Left colon (tissue), 2 donors: ENCODE data around the gene DGKQ. TPM values are rescaled to one million over a fixed set of nuclear protein-coding genes. Genes with fewer than 3 reads are reported as not detected.

Source experiments
- ATAC-seq: fragments of 200-7000 bp; cut with Tn5 transposase; one replicate; pipeline ENCODE4 v1.9.1; 2020; ENCODE audit warnings: mild to moderate bottlenecking, moderate library complexity
- DNase-seq, 2 donors: peaks; one replicate each; pipeline ENCODE4 v3.0.0-alpha.2; 2020
- intact Hi-C, 2 donors: fragments of 100-400 bp; cut with DNase I in 1 of 2; cut with micrococcal nuclease in 1 of 2; formaldehyde crosslinking; loops; one replicate each; pipeline versions ENCODE4 v1.11.2 to v1.14.0; 2022; cut with DNase I, micrococcal nuclease
- total RNA-seq, 2 donors: library from RNA; stranded (reverse); fragmentation: NEBNext Ultra II Directional; extraction: Animal tissue kit (Norgen Biotek cat#: 25700); gene quantifications; one replicate each; pipeline ENCODE4 v1.2.1, GENCODE V29; 2021
- donor health status: DM: no; HTN: no; CAD: no.
- donor health status: DM: yes; HTN: yes; CAD: no.

The DGKQ gene
- total RNA-seq, 2 donors from 2014 or later, result 47.8 to 49.6 TPM

DNA sequence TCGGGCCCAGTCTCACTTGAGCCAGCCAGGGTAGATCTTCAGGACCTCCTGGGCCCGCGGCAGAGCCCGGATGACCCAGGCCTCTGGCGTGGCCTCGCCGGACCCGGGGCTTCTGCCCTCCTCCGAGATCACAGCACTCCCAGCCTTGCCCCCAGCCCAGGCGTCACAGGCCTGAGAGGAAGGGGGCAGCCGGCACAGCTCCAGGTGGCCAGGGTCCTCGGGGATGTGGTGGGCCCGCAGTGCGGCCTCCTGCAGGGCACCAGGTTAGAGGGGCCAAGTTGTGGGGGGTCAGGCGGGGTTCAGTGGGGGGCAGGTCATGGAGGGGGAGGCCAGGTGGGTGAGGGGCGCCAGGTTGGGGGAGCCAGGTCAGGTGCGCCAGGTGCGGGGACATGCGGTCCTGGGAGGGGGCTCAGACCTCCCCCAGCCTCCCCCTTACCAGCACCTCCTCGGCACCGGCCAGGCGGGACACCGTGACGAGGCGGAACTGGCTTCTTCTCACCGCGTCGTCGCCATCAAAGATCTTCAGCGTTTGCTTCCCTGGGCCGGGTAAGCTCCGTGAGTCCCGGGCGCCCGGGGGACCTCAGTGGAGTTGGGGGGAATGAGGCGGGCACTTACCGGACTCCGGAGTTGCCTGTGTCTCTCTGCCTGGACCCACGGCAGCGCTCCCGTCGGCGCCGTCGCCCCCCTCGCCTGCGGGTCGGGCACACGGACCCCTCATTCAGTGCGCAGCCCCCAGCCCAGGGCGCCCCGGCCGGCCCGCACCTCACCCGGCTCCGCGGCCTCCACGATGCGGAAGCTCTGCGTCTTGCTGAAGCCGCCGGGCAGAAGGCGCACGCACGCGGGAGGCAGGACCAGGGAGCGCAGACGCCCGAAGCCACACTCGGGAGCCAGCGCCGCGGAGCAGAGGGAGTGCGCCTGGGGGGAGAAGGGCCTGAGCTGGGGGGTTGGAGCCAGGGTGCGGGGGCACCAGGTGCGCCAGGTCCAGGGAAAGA lies 6.0 kb downstream of the DGKQ start:
- no peak for DNase-seq
- ATAC-seq, result no peak
- intact Hi-C loops, result no loop called here

DNA sequence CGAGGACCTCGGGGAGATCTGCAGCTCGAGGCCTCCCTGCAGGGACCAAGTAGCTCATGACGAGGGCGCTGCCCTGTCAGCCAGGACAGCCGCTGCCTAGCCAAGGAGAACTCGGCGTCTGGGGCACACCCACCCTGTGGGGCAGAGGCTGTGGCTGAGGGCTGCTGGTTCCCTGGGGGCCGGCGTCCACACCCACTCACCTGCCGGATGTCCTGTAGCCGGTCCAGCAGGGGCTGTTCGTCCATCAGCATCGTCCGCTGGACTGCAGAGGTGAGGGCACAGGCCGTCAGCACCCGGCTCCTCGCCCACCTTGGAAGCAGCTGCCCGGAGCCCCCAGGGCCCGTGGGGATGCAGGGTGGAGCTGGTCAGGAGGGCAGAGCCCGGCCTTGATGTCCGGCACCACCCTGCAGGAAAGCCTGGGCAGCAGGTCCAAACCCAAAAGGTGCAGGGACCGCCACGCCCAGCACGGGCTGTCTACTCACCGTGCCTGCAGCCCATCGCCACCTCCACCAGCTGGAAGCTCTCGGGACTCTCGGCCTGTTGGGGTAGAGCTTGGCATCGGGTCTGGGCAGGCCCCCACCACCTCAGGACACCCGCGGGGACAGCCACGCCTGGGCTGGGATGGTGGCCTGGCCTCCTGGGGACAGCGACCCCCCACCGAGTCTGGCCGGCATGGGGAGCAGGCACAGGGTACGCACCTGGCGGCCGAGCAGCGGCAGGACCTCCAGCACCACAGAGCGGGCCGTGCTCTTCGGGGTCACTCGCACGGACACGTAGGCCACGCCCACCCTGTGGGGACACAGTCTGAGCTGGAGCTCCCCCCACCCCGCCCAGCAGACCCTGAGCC lies 6.9 kb downstream of the DGKQ start:
- intact Hi-C loops, result no loop called here
- ATAC-seq, result no peak
- DNase-seq, result no peak

DNA sequence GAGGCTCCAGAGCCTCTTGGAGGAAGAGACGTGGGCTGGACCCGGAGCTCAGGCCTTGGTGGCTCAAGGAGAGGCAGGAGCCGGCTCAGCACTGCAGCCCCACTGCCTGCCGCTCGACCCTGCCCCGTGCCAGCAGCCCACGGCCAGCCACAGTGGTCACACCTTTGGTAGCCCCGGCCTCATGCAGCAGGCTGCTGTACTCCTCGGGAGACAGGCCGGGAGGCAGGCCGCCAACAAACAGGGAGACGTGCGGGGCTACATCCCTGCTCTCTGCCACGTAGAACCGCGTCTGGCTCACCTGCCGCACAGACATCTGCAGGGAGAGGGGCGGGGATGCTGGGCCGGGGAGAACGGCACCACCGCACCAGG lies 7.6 kb downstream of the DGKQ start:
- no peak for ATAC-seq
- no peak for DNase-seq
- intact Hi-C loops, result no loop called here

DNA sequence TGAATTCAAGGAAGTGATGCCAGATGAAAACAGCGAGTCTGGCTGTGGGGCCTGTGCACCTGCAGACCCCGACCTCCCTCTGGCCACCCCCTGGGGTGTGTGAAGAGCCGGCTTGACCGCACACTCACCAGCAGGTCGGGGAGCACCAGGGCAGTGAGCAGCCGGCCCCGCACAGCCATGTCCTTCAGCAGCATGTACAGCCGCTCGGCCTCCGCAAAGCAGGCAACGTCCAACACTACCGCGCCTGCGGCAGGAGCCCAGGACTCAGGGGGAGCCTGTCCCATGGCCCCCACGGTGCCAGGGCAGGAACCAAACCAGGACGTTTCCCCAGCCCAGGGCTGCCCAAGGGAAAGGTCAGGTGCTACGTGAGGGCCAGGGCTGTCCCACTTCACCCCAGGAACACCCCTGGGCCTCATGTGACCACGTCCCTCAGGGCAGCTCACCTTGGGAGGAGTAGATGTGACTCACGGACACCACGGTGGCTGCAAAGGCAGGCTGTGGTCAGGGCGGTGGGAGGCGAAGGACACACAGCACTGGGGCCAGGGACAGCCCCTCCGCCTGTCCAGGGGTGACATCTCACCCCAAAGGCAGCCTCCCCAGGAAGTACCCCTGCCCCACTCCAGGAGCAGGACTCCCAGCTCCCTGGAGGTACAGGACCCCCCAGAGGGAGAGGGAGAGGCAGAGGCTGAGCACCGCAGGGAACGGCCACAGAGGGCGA lies 8.2 kb downstream of the DGKQ start:
- intact Hi-C loops, result no loop called here
- ATAC-seq (no peak), DNase-seq (no peak)

DNA sequence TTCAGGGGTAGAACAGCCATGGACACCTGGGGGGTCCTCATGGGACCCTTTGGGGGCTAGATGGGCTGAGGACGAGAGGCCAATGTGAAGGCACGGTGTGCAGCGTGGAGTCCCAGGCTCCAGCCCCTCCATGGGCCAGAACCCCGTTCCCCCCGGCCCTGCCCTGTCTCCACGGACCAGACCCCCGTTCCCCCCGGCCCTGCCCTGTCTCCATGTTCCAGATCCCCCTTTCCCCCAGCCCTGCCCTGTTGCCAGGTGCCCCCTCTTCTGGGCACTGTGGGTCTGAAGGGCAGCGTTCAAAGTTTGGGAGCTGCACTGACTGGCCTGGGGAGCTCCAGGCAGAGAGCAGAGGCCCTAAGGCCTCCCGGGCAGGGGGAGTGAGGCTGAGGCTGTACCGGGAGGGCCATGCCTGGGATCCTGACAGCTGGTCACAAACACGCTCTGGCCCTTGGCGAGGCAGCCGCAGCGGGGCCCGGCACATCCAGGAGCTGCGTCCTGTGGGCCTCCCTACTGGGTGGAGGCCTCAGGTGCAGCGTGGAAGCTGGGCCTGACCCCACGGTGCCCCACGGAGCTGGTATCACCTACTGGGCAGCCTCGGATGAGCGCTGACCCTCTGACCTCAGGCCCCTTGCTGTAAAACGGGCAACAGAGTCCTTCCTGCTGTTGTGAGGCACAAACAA lies 8.9 kb downstream of the DGKQ start:
- ATAC-seq (no peak), DNase-seq (no peak)
- intact Hi-C loops, result no loop called here

DNA sequence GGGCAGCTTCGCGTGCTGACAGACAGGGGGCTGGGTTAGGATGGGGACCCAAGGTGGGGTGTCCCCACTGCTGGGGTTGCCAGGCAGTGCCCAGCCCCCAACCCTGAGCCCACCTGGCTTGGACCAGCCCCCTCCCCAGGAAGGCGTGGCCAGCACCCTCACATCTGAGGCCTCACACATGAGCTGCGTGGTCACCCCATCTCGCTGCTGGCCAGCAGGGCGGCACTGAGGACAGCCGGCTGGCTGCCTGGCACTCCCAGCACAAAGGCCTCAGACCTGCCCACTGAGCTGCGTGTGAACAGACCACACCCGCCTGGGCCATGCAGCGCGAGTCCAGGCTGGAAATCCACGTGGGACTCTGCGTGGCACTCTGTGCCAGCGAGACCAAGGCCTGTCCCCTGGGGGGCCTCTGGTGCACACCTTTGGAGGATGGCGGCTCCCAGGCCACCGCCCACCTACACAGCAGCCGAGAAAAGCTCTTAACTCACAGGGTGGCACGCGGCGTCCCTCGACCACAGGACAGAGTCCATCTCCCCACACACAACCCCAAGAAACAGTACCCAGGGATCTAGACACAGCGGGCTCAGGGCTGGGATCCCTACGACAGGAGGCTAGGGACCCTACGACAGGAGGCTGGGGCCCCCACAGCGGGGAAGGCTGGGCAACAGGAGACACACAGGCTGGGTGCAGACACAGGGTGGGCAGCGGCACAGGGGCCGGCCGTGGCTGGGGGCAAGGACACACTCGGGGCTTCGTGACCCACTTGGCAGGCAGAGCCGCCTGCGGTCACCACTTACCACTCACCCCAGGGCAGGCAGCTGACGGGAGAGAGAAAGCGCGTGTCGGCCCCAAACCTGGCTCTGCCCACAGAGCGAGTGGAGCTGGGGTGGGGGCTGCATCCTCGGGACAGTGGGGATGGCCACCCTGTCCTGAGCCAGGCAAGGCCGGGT lies 9.8 kb downstream of the DGKQ start:
- DNase-seq (peak; percentile 52 to 64), ATAC-seq (peak; percentile 70)
- intact Hi-C loops, result no loop called here

DNA sequence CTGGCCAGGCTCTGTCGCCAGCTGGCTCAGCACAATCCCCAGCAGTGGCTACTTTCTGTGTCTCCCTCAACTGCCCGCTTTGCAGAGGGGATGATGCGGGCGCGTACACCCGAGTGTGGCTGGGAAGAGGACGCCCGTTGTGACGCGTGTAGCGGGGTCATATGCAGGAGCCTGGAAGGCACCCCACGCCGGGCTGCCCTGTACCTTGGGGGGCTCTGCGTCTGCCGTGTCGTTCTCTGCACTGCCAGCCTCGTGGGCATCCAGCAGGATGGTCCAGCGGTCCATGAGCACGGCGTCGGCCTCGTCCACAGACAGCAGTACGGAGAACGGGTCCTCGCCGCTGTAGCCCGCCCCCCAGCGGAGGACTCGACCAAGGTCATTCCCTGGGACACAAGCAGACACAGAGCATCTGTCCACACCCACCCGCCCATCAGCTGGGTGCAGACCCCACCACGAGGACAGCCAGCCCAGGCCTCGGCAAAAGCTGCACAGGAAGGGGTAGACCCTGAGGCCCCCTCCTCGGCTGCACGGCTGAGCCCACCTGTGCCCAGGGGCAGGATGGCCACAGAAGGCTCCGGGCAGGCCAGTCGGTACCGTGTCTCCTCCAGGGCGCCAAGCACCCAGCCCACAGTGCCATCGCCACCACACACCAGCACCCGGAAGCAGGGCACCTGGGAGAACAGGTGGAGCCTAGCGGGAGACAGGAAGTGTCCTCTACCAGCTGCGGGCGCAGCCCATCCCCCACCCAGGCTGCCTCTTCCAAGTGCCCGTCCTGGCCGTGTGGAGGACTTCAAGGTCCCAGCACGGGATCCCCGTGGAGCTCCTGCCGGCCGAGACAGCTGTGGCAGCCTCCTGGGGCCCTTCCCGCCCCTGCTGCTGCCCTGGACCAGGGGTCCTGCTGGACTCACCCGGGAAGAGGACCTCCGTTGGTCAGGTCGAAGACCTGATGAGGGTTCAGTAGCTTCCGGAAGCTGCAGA lies 10.8 kb downstream of the DGKQ start:
- peak; percentile 75 to 87 for DNase-seq
- intact Hi-C loops, result no loop called here
- peak; percentile 80 for ATAC-seq

DNA sequence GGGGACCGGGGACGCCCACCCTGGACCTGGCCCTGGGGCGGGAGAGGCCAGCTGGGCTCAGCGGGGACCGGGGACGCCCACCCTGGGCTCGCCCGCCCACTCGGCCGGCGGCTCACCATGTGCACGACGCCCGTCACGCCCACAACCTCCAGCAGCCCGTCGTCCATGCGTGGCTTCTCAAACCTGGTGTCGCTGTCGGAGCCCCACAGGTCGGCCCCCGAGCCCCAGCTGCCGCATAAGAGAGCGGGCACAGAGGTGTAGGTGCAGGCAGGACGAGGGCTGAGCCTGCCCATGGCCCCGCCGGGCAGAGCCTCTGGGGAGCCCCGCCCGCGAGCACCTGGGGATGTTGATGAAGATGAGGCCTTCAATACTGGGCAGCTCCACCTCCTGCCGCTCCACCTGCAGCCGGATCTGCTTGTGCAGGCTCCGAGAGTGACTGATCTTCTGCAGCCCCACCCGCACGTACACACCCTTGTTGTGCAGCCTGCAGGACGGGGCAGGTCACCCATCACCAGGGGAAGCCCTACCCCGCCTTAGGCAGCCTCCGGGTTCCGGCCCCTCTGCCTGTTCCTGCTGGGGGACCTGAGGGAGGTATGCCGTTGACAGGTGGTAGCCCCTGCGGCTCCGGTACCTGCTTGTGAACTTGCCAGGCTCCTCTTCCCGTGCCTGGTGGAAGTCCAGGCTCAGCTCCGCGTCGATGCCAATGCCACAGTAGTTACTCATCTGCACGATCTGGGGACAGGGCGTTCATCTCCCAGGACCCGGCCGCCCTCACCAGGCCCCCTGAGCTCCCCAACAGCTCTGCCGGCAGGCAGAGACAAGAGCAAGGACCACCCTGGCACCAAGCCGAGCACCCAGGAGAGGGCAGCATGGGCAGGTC lies 11.8 kb downstream of the DGKQ start:
- ATAC-seq (peak; percentile 70), DNase-seq (peak; percentile 64 to 77)
- intact Hi-C loops, result no loop called here

DNA sequence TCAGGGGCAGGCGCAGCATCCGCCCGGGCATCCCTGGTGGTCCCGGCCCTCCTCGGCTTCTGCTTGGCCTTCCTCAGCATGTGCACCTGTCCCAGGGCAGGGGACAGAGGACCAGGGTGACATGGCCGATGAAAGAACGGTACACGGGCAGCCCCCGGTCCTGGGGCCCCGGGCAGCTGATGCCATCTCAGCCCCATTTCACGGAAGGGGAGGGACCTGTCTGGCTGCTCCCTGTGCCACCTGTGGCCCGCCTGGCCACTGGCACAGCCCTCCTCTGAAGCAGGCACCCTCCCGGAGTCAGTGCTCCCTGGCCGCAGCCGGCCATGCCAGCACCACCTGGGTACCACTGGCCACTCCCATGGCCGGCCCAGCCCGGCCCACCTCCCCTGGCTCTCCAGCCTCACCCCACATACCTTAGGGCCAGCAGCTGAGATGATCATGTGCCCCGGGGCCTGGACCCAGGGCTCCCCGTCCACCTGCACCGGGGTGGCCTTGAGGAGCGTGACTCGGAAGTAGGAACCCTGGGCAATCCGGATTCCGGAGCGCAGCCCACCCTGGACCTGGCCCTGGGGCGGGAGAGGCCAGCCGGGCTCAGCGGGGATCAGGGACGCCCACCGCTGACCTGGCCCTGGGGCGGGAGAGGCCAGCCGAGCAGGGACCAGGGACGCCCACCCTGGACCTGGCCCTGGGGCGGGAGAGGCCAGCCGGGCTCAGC lies 12.6 kb downstream of the DGKQ start:
- ATAC-seq (no peak), DNase-seq (no peak)
- intact Hi-C loops, result no loop called here

DNA sequence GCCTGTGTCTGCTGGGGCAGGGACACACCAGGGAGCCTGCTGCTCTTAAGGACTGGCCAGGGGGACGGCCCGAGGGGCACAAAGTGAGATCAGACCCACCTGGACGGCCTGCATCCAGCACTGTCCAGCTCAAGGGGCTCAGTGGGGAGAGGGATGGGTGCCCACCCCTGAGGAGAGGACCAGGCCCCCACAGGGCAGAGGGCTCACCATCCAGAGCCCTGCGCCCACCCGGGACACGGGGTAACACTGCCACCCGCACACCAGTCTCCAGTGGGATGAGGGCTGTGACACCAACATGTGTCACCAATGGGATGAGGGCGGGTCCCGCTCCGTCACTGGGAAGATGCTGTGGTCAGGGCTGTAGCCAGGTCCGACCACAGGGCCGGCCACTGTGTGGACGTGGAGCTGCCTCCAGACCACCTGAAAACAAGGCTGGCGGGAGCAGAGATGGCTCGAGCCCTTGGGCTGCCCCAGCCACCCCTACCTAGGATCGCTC lies 13.2 kb downstream of the DGKQ start:
- DNase-seq, result no peak
- no peak for ATAC-seq
- intact Hi-C loops, result no loop called here

DNA sequence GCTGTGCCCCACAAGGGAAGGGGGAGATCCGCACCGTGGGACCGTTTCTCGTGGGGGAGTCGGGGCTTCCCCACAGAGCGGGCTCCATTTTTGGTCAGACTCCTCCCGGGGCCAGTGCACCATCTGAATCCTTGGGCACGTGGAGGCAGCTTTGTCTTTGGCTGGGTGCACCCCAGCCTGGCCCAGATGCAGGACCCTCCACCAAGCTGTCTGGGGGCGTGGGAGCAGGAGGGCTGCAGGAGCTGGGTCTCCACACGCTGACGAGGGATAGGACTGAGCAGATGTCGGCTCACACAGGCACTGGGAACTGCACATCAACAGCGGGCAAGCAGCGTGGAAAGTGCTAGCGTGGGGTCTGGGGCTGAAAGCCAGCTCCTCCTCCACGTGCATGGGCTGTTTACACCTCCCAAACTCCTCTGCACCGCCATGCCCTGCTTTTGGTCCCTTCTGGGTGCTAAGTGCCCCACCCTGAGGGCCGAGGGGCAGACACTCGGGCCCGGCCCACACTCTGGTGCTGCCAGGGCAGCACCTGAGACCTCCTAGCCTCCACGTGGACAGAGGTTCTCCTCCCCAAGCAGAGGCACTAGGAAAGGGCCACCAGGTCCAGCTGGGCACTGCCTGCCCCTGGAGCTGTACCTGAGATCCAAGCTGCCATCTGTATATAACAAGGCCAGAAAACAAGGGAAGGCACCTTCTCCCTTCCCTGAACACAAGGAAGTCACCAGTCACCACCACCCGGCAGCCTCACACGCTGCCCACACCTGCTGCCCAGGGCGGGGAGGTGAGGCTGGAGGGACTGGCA lies 13.8 kb downstream of the DGKQ start:
- DNase-seq (no peak), ATAC-seq (no peak)
- intact Hi-C loops, result no loop called here

DNA sequence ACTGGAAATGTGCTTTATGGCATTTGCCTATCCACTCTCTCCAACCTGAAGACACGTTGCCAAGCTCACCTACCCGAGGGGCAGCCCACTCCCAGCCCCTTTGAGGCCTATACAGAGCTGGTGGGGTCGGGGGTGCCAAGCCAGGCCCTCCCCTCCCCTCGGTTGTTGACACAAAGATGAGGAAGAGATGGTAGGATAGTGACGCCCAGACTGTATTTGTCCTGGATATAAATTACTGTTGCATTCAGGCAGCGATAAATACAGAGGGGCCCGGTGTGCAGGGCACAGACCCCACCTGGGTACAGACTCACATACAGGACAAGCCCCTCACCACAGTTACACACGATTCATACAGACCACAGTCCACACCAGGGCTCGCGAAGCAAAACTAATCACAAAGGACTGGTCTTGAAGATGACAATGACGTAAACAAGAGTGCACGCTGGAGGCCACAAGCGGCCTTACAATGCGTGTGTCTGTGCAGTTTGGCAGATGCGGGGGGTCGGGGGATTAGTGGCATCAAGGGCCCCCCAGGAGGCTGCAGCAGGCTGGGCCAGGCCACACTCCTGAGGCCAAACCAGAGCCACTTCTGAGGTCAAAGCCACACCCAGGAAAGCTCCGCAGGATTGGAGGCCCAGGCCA lies 14.6 kb downstream of the DGKQ start:
- intact Hi-C loops, result no loop called here
- DNase-seq, result no peak
- ATAC-seq, result no peak

DNA sequence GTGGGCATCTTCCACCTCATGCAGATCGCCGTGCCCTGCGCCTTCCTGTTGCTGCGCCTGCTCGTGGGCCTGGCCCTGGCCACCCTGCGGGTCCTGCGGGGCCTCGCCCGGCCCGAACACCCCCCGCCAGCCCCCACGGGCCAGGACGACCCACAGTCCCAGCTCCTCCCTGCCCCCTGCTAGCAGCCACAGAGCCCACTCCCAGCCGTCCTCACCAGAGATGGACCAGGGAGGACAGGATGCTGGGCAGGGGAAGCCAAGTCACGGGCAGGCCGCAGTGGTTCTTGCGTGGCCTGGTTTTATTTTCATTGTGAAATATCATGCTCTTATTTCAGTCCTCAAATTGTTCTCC lies 15.1 kb downstream of the DGKQ start:
- intact Hi-C loops, result no loop called here
- DNase-seq, result no peak

More for the DNA sequence above, 15.1 kb downstream of the DGKQ start:
- no peak for ATAC-seq
